BLaER1 (cell line): Measurements from ENCODE around the gene PDE11A.

Experiments used
- H3K27ac ChIP-seq: shearing (Covaris generic); formaldehyde crosslinking; 2 replicates; pipeline ENCODE4 v1.8.1; 2022
- H3K27me3 ChIP-seq: shearing (Covaris generic); formaldehyde crosslinking; 2 replicates; pipeline ENCODE4 v1.8.1; 2022
- H3K36me3 ChIP-seq: shearing (Covaris generic); formaldehyde crosslinking; 2 replicates; pipeline ENCODE4 v1.8.1; 2022
- H3K4me1 ChIP-seq: shearing (Covaris generic); formaldehyde crosslinking; 2 replicates; pipeline ENCODE4 v1.8.1; 2022
- H3K4me2 ChIP-seq: shearing (Covaris generic); formaldehyde crosslinking; 2 replicates; pipeline ENCODE4 v1.8.1; 2022
- H3K4me3 ChIP-seq: shearing (Covaris generic); formaldehyde crosslinking; 2 replicates; pipeline ENCODE4 v1.8.1; 2022
- H3K9ac ChIP-seq: shearing (Covaris generic); formaldehyde crosslinking; 2 replicates; pipeline ENCODE4 v1.8.1; 2022
- H3K9me3 ChIP-seq: shearing (Covaris generic); formaldehyde crosslinking; 2 replicates; pipeline ENCODE4 v1.8.1; 2022
- H4K20me1 ChIP-seq: shearing (Covaris generic); formaldehyde crosslinking; 2 replicates; pipeline ENCODE4 v1.8.1; 2022
- Cebpa-rat ChIP-seq: shearing (Covaris generic); IDR thresholded peaks from 2 replicates; pipeline ENCODE4 v1.8.1; 2022

PDE11A gene

DNA sequence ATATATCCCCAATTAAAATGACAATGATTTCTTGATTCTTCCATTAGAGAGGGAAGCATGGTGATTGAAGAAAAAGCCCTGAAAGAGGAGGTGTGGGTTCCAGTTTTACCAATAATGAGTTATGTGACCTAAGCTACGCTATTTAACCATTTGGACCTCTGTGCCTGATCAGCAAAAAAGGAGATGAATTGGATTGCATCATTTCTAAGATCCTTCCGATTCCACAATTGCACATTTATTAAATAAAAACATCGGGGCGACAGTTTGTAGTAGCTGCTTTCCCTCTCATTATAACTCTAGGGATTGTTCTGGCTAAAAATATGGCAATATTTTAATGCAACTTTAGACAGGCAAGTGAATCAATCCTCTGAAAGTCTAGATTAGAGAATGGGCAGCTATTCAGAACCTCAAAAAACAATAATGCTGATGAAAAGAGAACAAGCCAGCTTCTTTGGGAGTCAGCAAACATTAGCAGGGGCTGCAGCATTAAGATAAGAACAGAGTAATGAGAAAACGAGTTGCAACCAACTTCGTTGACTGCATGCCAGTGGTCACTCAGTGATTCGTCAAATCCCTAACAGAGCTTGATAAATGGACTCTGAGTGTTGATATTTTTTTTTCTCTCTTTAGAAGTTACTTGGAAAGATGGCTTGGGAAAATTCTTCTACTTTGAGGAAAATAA lies 378.8 kb downstream of the PDE11A start:
- no peaks in the 10 kb centered on the region for H3K9me3 ChIP-seq
- no peaks in the 10 kb centered on the region for H3K27me3 ChIP-seq
- no peaks in the 10 kb centered on the region for H3K36me3 ChIP-seq
- TF ChIP-seq Cebpa-rat: no peak
- no peaks in the 10 kb centered on the region for H4K20me1 ChIP-seq
- no peak overlapping the region for H3K4me3 ChIP-seq
- H3K9ac ChIP-seq: no peak overlapping the region
- H3K4me1 ChIP-seq: no peaks in the 10 kb centered on the region
- no peak overlapping the region for H3K4me2 ChIP-seq
- H3K27ac ChIP-seq: no peak overlapping the region

DNA sequence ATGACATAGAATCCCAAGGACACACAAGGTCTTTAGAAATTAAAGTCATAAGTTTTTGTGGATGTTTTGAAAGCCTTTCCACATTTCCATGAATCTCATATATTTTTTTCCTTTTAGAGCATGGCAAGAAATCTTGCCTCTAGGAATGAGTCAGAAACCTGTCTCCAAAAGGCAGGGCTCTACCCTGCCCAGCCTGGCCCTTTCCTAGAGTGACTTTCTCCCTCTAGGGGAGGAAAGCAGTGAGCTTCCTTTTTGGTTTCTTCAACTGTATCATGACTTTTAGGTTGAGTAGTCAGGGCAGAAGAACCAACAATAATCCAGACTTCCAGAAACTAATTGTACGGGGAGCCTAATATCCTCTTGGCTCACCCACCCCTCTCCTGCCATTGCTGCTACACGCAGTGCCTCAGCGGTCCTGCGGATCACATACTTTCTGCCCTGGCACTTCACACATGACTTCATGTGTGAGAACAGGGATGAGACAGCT lies 379.8 kb downstream of the PDE11A start:
- H3K36me3 ChIP-seq: no peaks in the 10 kb centered on the region
- H3K4me3 ChIP-seq: no peak overlapping the region
- no peaks in the 10 kb centered on the region for H4K20me1 ChIP-seq
- no peaks in the 10 kb centered on the region for H3K4me1 ChIP-seq
- TF ChIP-seq Cebpa-rat: no peak
- H3K9me3 ChIP-seq: no peaks in the 10 kb centered on the region
- H3K4me2 ChIP-seq: no peak overlapping the region
- H3K27me3 ChIP-seq: no peaks in the 10 kb centered on the region
- no peak overlapping the region for H3K9ac ChIP-seq
- no peak overlapping the region for H3K27ac ChIP-seq

DNA sequence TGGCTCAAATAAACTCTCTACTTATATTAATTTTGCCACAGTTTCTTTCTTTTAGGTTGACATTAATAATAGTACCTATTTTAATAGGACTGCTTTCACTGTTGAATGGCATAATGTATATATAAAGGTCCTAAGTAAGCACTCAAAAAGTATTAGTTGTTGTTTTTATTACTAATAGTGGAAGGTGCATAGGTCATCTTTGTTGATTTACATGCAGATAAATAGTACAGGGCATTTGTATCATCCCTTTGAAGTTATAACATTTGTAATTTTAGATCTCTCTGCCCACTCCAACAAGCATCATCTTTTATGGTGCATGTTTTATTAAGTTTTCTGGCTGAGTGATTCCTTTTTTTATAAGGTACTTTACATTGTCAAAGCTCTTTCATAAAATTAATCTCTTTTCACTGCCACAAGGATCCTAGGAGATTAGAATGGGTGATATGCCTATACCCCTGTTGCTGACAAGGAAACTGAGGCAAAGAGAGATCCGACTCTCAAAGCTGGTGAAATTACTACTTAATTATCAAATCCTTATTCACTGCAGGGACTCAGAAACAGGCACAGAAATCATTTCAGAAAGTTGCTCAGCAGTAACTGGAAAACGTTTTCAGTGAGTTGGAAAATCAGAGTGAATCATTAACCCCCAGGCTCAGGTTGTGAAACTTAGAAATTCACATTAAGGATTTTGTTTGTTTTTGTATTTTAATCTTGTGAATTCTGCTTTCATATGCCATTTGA lies 380.4 kb downstream of the PDE11A start:
- Histone ChIP-seq H3K9ac (no peak overlapping the region), H3K27ac (no peak overlapping the region)

DNA sequence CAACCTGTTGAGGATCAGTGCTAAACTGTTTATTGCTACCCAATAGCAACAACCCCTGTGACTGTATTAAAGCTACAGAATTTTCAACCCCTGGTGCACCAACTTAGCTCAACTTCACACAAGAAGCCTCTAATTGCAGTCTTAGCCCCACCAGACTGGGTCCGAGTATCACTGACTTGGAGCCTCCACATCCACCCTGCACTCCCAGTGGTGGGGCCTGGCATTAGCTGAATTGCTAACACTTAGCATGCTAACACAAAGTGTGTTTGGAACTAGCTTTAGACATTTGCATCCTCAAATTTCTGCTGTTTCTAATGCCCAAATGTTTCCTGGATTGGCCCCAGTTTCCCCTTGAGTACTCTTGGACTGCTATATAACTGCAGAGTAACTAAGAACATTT lies 381.4 kb downstream of the PDE11A start:
- Histone ChIP-seq H3K4me1 (no peaks in the 10 kb centered on the region), H3K4me3 (no peak overlapping the region), H3K27ac (no peak overlapping the region), H3K9me3 (no peaks in the 10 kb centered on the region), H3K9ac (no peak overlapping the region), H4K20me1 (no peaks in the 10 kb centered on the region), H3K4me2 (no peak overlapping the region), H3K36me3 (no peaks in the 10 kb centered on the region), H3K27me3 (no peaks in the 10 kb centered on the region)
- no peak for TF ChIP-seq Cebpa-rat

More for the DNA sequence above, 380.4 kb downstream of the PDE11A start:
- TF ChIP-seq Cebpa-rat: no peak
- no peaks in the 10 kb centered on the region for H4K20me1 ChIP-seq
- no peak overlapping the region for H3K4me3 ChIP-seq
- H3K4me2 ChIP-seq: no peak overlapping the region
- H3K9me3 ChIP-seq: no peaks in the 10 kb centered on the region
- no peaks in the 10 kb centered on the region for H3K27me3 ChIP-seq
- no peaks in the 10 kb centered on the region for H3K36me3 ChIP-seq
- no peaks in the 10 kb centered on the region for H3K4me1 ChIP-seq

DNA sequence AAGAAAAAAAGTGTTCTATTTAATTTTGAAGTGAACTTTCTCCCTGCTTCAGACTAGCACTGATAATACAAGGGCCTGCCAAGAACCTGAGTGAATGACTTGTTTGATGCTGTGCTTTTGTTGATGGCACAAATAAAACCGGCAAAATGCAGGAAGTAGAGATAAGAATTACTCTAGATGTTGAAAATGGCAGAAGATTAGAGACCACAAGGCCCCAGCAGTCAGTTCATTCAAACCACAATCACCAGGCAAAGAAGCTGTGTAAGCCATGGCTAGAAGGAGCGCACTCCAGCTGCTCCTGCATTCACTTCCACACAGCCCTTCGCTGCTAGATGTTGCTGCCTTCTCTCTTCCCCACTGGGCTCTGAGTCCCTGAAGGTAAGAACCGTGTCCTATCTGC lies 383.0 kb downstream of the PDE11A start:
- H4K20me1 ChIP-seq: no peaks in the 10 kb centered on the region
- H3K4me2 ChIP-seq: 0 out of 2 replicates have a peak overlapping the region, but pooled peaks have one; percentile 5
- no peaks in the 10 kb centered on the region for H3K9me3 ChIP-seq
- no peaks in the 10 kb centered on the region for H3K27me3 ChIP-seq
- no peaks in the 10 kb centered on the region for H3K36me3 ChIP-seq
- H3K4me3 ChIP-seq: no peak overlapping the region
- no peak overlapping the region for H3K9ac ChIP-seq
- H3K27ac ChIP-seq: no peak overlapping the region
- no peak for TF ChIP-seq Cebpa-rat
- H3K4me1 ChIP-seq: no peaks in the 10 kb centered on the region

DNA sequence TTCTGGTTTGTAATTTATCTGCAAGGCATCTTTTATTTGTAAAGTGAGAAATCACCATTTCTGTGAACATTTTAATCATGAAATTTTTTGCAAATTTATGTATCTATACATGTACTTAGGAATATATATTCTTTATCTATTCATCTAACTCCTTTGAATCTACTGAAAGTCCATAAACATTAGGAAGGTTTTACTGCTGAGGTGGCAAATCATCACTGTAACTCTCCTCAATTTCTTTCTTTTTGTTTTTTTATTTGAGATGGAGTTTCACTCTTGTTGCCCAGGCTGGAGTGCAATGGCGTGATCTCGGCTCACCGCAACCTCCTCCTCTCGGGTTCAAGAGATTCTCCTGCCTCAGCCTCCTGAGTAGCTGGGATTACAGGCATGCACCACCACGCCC lies 383.7 kb downstream of the PDE11A start:
- no peaks in the 10 kb centered on the region for H3K27me3 ChIP-seq
- no peak overlapping the region for H3K27ac ChIP-seq
- H3K4me2 ChIP-seq: no peak overlapping the region
- H4K20me1 ChIP-seq: no peaks in the 10 kb centered on the region
- no peaks in the 10 kb centered on the region for H3K9me3 ChIP-seq
- H3K4me1 ChIP-seq: no peaks in the 10 kb centered on the region
- H3K36me3 ChIP-seq: no peaks in the 10 kb centered on the region
- H3K4me3 ChIP-seq: no peak overlapping the region
- TF ChIP-seq Cebpa-rat: no peak
- H3K9ac ChIP-seq: no peak overlapping the region

DNA sequence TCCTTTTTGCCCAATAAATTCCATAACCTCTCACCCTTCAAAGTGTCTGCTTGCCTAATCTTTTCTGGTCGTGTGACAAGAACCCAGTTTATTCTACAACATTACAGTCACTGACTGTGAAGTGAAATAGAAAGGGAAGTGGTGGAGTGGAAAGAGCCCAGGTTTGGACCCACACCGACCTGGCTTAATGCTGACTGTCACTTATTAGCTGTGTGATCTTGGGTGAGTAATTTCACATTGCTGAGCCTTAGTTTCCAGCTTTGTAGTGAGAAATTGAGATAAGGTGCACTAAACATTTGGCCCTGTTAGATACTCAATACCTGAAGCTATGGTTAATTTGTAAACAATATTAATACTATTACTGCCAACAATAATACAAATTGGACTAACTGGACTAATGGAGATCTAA lies 388.9 kb downstream of the PDE11A start:
- Histone ChIP-seq H3K4me2 (no peak overlapping the region), H3K27me3 (no peaks in the 10 kb centered on the region), H4K20me1 (no peaks in the 10 kb centered on the region), H3K4me3 (no peak overlapping the region), H3K36me3 (no peaks in the 10 kb centered on the region), H3K27ac (no peak overlapping the region), H3K9ac (no peak overlapping the region), H3K4me1 (peaks cover 10% of the 10 kb centered on the region; the same call in 1 of the 2 replicates), H3K9me3 (no peaks in the 10 kb centered on the region)
- no peak for TF ChIP-seq Cebpa-rat

DNA sequence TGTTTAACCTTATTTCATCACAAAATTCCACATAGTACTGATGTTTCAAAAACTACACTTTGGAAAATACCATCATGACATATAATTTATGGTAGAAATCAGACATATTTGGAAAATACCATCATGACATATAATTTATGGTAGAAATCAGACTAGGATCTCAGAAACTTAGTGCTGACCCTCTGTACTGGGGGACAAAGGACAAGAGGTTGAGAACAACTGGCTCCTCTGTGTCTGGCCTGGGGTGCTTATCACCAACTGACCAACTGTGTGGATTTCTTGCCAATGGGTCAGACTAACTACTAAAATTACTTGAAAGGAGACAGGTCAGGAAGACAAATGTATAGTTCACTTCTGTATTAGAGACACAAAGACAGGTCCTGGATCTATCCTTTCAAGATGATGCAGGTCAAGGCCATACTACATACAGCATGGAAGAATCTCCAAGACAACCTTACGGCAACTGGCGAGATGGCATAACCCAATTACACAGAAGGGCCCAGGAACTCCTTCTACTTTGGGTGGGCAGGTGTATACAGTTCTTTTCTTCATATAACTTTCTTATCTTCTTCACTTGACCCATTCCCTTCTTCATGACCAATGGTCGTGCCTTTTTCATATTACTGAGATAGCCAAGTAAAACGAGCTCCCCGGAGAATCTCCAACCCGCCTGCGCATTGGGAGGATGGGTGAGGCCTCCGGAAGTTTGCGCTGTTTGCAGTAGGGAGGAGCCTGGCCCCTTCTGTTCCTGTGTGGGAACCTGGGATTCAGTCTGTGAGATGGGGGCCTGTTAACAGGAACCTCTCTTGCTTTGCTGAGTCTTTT lies 389.5 kb downstream of the PDE11A start:
- no peak for TF ChIP-seq Cebpa-rat
- no peak overlapping the region for H3K27ac ChIP-seq
- H3K4me3 ChIP-seq: no peak overlapping the region
- H3K9me3 ChIP-seq: no peaks in the 10 kb centered on the region
- H3K4me1 ChIP-seq: peaks cover 10% of the 10 kb centered on the region; the same call in 1 of the 2 replicates
- H4K20me1 ChIP-seq: no peaks in the 10 kb centered on the region
- H3K27me3 ChIP-seq: no peaks in the 10 kb centered on the region
- no peak overlapping the region for H3K4me2 ChIP-seq
- H3K36me3 ChIP-seq: no peaks in the 10 kb centered on the region
- H3K9ac ChIP-seq: no peak overlapping the region

DNA sequence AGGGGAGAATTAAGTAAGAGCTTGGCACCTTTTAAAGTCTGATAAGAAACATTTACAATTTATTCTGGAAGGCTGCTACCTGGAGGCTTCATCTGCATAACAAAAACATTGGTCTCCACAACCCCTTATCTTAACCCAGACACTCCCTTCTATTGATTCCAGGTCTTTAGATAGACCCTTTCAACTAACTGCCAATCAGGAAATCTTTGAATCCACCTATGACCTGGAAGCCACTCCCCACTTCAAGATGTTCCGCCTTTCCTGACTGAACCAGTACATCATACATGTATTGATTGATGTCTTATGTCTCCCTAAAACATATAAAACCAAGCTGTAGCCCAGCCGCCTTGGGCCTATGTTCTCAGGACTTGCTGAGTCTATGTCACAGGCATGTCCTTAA lies 390.6 kb downstream of the PDE11A start:
- H3K4me2 ChIP-seq: no peak overlapping the region
- H3K9ac ChIP-seq: no peak overlapping the region

More for the DNA sequence above, 390.6 kb downstream of the PDE11A start:
- H4K20me1 ChIP-seq: no peaks in the 10 kb centered on the region
- no peak overlapping the region for H3K4me3 ChIP-seq
- H3K4me1 ChIP-seq: peaks cover 10% of the 10 kb centered on the region; the same call in 1 of the 2 replicates
- no peak for TF ChIP-seq Cebpa-rat
- no peaks in the 10 kb centered on the region for H3K9me3 ChIP-seq
- H3K36me3 ChIP-seq: no peaks in the 10 kb centered on the region
- no peaks in the 10 kb centered on the region for H3K27me3 ChIP-seq
- H3K27ac ChIP-seq: no peak overlapping the region
